Motor neuron (in vitro differentiated cells): ENCODE data around the gene FAM9C. TPM values are rescaled to one million over a fixed set of nuclear protein-coding genes. Genes with fewer than 3 reads are reported as not detected.

Experiments
- ATAC-seq, 8 experiments: fragments of 200-7000 bp; cut with Tn5 transposase; replicated peaks in 6 of 8; 2 replicates each; pipeline ENCODE4 v1.8.0; 2021; ENCODE audit warnings: mild to moderate bottlenecking in 8 of 8, moderate library complexity in 8 of 8
- H3K27ac ChIP-seq, 2 donors: fragments of 250-450 bp; sonication (Bioruptor Pico); 2 replicates each; pipeline ENCODE4 v1.9.0; 2021; ENCODE audit warnings: antibody characterized with exemption in 2 of 2, mild to moderate bottlenecking in 2 of 2, moderate library complexity in 1 of 2
- H3K4me1 ChIP-seq, 2 donors: fragments of 250-450 bp; sonication (Bioruptor Pico); replicated peaks in 1 of 2; 2 replicates each; pipeline ENCODE4 v1.6.1; 2021; ENCODE audit warnings: antibody characterized with exemption in 2 of 2, mild to moderate bottlenecking in 2 of 2, moderate library complexity in 1 of 2
- H3K4me3 ChIP-seq, 5 donors: fragments of 250-450 bp; sonication (Bioruptor Pico); 2 replicates each; pipeline ENCODE4 v1.9.0; 2021; ENCODE audit warnings: antibody characterized with exemption in 5 of 5, mild to moderate bottlenecking in 5 of 5, moderate library complexity in 4 of 5
- WGBS, 10 experiments: fragments of 450-650 bp; shearing (Covaris generic); methylation state at CpG; one replicate each; pipeline ENCODE4 v1.0.0; 2022; 5-methylcytosine and 5-hydroxymethylcytosine counted together
- in situ Hi-C, 9 experiments: fragments of 400-800 bp; cut with MboI; loops; one replicate each; pipeline ENCODE4 v1.15.0; 2021; ENCODE audit warnings: low sequenced_read_pairs in 9 of 9, low pct_unique_long_range_greater_than_20kb in 2 of 9; ENCODE audit not compliant: unreplicated experiment in 9 of 9
- total RNA-seq, 8 experiments: library from RNA; unstranded; fragments of 300-600 nt; gene quantifications; 2 replicates each; pipeline versions ENCODE4 v1.2.3 to v1.2.4, GENCODE V29; 2022

Gene FAM9C
- total RNA-seq, 8 experiments from 2014 or later: 0.05 to 0.50 (median 0.17) TPM; not detected in 2

DNA sequence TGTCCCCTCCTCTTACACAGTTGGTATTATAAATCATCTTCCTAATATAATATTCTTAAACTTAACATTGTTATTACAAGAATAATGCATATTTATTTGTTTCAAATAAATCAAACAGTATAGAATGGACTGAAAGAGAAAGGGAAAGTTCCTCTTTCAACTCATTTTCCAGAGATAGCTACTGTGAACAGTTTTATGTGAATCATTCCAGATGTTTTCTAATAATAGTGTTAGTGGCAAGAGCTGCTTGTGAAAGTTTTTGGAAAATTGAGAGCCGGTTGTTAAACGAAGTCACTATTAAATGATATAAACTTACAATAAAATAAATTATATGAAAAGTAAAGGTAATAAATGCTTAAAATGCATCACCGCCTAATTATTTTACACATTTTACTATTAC lies 55.0 kb downstream of the FAM9C start:
- no peak for ATAC-seq
- in situ Hi-C loops: loop anchor here in 1 of 9 experiments (25.0 kb wide), 1 partner anchor 498 kb away; no protein-coding TSS in a partner anchor
- H3K4me3 ChIP-seq: no peak overlapping the region
- 10 to 100% (median 82%) methylated on average over 1 to 3 of the region's 3 CpGs; no CpG with 5 or more reads in 3 of the 10 experiments for WGBS, 10 experiments
- H3K4me1 ChIP-seq: no peaks in the 10 kb centered on the region
- no peak overlapping the region for H3K27ac ChIP-seq

- 0 to 85% (median 76%) methylated on average over 1 to 5 of the region's 7 CpGs; no CpG with 5 or more reads in 6 of the 10 experiments for WGBS, 10 experiments
- in situ Hi-C loops: loop anchor here in 1 of 9 experiments (25.0 kb wide), 1 partner anchor 499 kb away; no protein-coding TSS in a partner anchor
- no peak overlapping the region for H3K27ac ChIP-seq
- no peak overlapping the region for H3K4me3 ChIP-seq
- ATAC-seq: no peak
- H3K4me1 ChIP-seq: no peaks in the 10 kb centered on the region
These were observed 55.6 kb downstream of the FAM9C start for GRCh38 chrX:12988797-12989196.

DNA sequence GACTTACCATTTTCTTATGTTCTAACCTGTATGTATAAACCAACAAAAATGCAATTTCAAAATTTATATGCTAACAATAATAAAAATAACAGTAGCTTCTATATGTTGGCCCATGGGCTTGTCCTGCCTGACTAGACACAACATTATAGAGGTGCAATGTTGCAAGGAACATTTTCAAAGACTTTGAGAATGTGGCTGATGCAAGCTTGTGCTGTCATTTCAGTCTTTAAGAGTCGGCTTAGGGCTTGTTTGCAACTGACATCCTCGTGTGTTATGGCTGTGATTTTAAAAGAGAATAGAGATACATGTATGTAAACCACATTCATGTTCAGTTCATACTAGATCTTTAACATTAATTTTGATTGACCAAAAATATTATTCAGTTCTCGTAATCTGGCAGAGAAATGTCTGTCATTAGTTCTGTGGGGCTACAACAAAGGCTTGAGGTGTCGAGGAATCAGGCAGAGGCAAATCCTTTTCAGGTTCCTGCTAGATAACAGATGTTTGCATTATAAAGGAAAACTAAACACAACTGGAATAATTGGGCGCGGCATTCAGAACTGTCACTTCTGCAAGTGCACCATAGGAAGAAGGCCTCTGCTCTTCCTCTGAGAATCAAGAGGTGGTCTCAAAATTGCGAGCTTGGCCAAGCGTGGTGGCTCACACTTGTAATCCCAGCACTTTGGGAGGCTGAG lies 56.4 kb downstream of the FAM9C start:
- ATAC-seq: no peak
- no peak overlapping the region for H3K27ac ChIP-seq
- in situ Hi-C loops: loop anchor here in 1 of 9 experiments (25.0 kb wide), 1 partner anchor 499 kb away; no protein-coding TSS in a partner anchor
- H3K4me1 ChIP-seq: no peaks in the 10 kb centered on the region
- 80 to 91% (median 89%) methylated on average over 1 to 6 of the region's 8 CpGs; no CpG with 5 or more reads in 6 of the 10 experiments for WGBS, 10 experiments
- H3K4me3 ChIP-seq: no peak overlapping the region

DNA sequence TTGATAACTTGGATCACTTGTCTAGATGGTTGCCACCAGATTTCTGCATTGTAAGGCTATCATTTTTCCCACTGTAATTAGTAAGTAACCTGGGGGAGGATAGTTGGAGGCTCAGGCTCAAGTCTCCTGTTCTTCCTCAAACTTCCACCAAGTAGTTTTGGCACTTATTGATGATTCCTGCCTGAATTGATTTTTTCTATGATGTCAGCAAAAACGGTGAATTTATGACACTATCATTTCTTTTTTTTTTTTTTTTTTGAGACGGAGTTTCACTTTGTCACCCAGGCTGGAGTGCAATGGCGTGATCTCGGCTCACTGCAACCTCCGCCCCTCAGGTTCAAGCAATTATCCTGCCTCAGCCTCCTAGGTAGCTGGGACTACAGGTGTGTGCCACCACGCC lies 57.1 kb downstream of the FAM9C start:
- in situ Hi-C loops: loop anchor here in 1 of 9 experiments (25.0 kb wide), 1 partner anchor 500 kb away; no protein-coding TSS in a partner anchor
- ATAC-seq: no peak

DNA sequence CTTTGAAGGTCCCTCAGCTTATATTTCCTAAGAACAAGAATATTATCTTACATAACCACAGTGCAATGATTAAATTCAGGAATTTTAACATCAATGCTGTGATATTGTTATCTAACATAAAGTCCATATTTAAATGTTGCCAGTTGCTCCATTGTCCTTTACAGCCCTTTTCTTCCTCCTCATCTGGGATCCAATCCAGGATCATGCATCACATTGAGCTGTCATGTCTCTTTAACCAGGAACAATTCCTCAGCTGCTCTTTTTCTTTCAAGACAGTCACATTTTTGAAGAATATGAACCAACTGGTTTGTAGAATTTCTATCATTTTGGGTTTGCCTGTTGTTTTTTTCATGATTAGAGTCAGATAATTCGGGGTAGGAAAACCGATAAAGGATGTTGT lies 57.5 kb downstream of the FAM9C start:
- 20 to 100% (median 100%) methylated on average over 1 to 2 of the region's 2 CpGs; no CpG with 5 or more reads in 7 of the 10 experiments for WGBS, 10 experiments
- Histone ChIP-seq H3K27ac (no peak overlapping the region), H3K4me3 (no peak overlapping the region), H3K4me1 (no peaks in the 10 kb centered on the region)
- in situ Hi-C loops: loop anchor here in 1 of 9 experiments (25.0 kb wide), 1 partner anchor 500 kb away; no protein-coding TSS in a partner anchor
- no peak for ATAC-seq

More for the DNA sequence above, 57.1 kb downstream of the FAM9C start:
- Histone ChIP-seq H3K4me3 (no peak overlapping the region), H3K4me1 (no peaks in the 10 kb centered on the region), H3K27ac (no peak overlapping the region)
- 66 to 100% (median 100%) methylated on average over 1 to 5 of the region's 6 CpGs; no CpG with 5 or more reads in 5 of the 10 experiments for WGBS, 10 experiments

- no peak for ATAC-seq
- in situ Hi-C loops: loop anchor here in 1 of 9 experiments (25.0 kb wide), 1 partner anchor 501 kb away; no protein-coding TSS in a partner anchor
- WGBS, 10 experiments: 70 to 100% (median 83%) methylated on average over 1 to 3 of the region's 4 CpGs; no CpG with 5 or more reads in 3 of the 10 experiments
- no peak overlapping the region for H3K27ac ChIP-seq
- H3K4me1 ChIP-seq: no peaks in the 10 kb centered on the region
- no peak overlapping the region for H3K4me3 ChIP-seq
These were observed 58.1 kb downstream of the FAM9C start for GRCh38 chrX:12986164-12986779.

Other genes starting within 250 kb of the FAM9C start
- under 1 TPM in 4 of 8 experiments, not detected in 4; 0.05 to 0.31 (median 0.11) TPM for gene TLR7, start 177.5 kb downstream of the FAM9C start, total RNA-seq
- under 1 TPM in 5 of 8 experiments, not detected in 3; 0.04 to 0.56 (median 0.09) TPM for gene TLR8, start 138.0 kb downstream of the FAM9C start, total RNA-seq
- 1,000 to 10,000 TPM; 2,326 to 8,210 (median 4,514) TPM for gene TMSB4X, start 69.5 kb downstream of the FAM9C start, total RNA-seq